Measurements from ENCODE around the gene CLIP2.
A peak's percentile ranks its signal among the peaks of the same experiment; 100 is the strongest.
"Not testable (repeated sequence)": the region's sequence is repeated elsewhere in the genome, so short reads cannot be mapped to it uniquely, and the experiment has no call there.

CLIP2 gene

GRCh38 chr7:74289018-74289658, at the start of gene CLIP2:
TSS of gene CLIP2 (plus strand) at chr7:74289407. CDS start at chr7:74317547, 28,140 bp downstream.
- DNase-seq = no peak

GRCh38 chr7:74240482-74240881, 48.7 kb upstream of the CLIP2 start:
- no peak for DNase-seq

GRCh38 chr7:74242122-74242443, 47.1 kb upstream of the CLIP2 start:
- DNase-seq = no peak

- DNase-seq = no peak
Measured at GRCh38 chr7:74246497-74246896, 42.7 kb upstream of the CLIP2 start.

- no peak for DNase-seq
Measured at GRCh38 chr7:74248156-74248555, 41.1 kb upstream of the CLIP2 start.

- not testable (repeated sequence) for DNase-seq
Measured at GRCh38 chr7:74249058-74249457, 40.1 kb upstream of the CLIP2 start.

GRCh38 chr7:74252893-74253292, 36.3 kb upstream of the CLIP2 start:
- DNase-seq = no peak

GRCh38 chr7:74253331-74253730, 35.9 kb upstream of the CLIP2 start:
- DNase-seq = no peak

- DNase-seq = no peak
Measured at GRCh38 chr7:74253835-74254128, 35.4 kb upstream of the CLIP2 start.

- DNase-seq = peak; percentile 48
Measured at GRCh38 chr7:74254129-74254857, 34.9 kb upstream of the CLIP2 start, which contains the start of gene RFC2. TSS of gene RFC2 (minus strand) at chr7:74254399. CDS start at chr7:74254383, 16 bp downstream.

GRCh38 chr7:74254858-74255379, 34.3 kb upstream of the CLIP2 start:
- no peak for DNase-seq

GRCh38 chr7:74255461-74255860, 33.7 kb upstream of the CLIP2 start:
- DNase-seq = not testable (repeated sequence)

GRCh38 chr7:74256491-74257408, 32.5 kb upstream of the CLIP2 start:
- no peak for DNase-seq

- no peak for DNase-seq
Measured at GRCh38 chr7:74258639-74259038, 30.6 kb upstream of the CLIP2 start.

GRCh38 chr7:74262639-74263398, 26.4 kb upstream of the CLIP2 start:
- peak; percentile 6 for DNase-seq

GRCh38 chr7:74263399-74264120, 25.6 kb upstream of the CLIP2 start:
- DNase-seq = no peak

- DNase-seq = no peak
Measured at GRCh38 chr7:74266191-74266963, 22.8 kb upstream of the CLIP2 start.

GRCh38 chr7:74267756-74268565, 21.2 kb upstream of the CLIP2 start:
- DNase-seq = no peak

GRCh38 chr7:74269757-74270277, 19.4 kb upstream of the CLIP2 start:
- peak; percentile 26 for DNase-seq

- DNase-seq = no peak
Measured at GRCh38 chr7:74271742-74272141, 17.5 kb upstream of the CLIP2 start.
